SK-N-MC (cell line): ENCODE measurements around the gene RBM19.

Experiments
- DNase-seq: peaks from one replicate; pipeline ENCODE4 v3.0.0-alpha.2; 2011; ENCODE audit warnings: low read depth, low spot score
- H3K27ac ChIP-seq: fragments of 200-600 bp; sonication (generic); 2 replicates; pipeline ENCODE4 v1.5.1; 2016; ENCODE audit warnings: mixed run types
- H3K36me3 ChIP-seq: fragments of 200-600 bp; sonication (generic); 2 replicates; pipeline ENCODE4 v1.6.1; 2017; ENCODE audit warnings: antibody characterized with exemption, low read length, mixed read lengths; ENCODE audit not compliant: insufficient read depth
- H3K4me3 ChIP-seq: fragments of 200-600 bp; sonication (generic); 2 replicates; pipeline ENCODE4 v1.5.1; 2016
- H3K9ac ChIP-seq: fragments of 200-600 bp; sonication (generic); 2 replicates; pipeline ENCODE4 v1.8.0; 2017; ENCODE audit warnings: mixed run types, mixed read lengths; ENCODE audit not compliant: insufficient read length
- H3K9me3 ChIP-seq: fragments of 200-600 bp; sonication (generic); 2 replicates; pipeline ENCODE4 v1.6.1; 2017; ENCODE audit warnings: low read depth, mild to moderate bottlenecking, antibody characterized with exemption, low read length, moderate library complexity, mixed read lengths
- EZH2 ChIP-seq: fragments of 200-600 bp; sonication (generic); IDR thresholded peaks from one replicate; pipeline ENCODE4 v1.6.1; 2017; ENCODE audit warnings: antibody characterized with exemption
- FOXP2 ChIP-seq: optimal IDR thresholded peaks from 2 replicates; pipeline ENCODE3; 2011; ENCODE audit warnings: mild to moderate bottlenecking, moderate library complexity; ENCODE audit not compliant: insufficient read depth; ENCODE audit errors: extremely low read length, control extremely low read depth
- POLR2AphosphoS5 ChIP-seq: IDR thresholded peaks from 2 replicates; pipeline ENCODE4 v1.6.1; 2012; ENCODE audit warnings: mild to moderate bottlenecking, low read depth, low read length, borderline replicate concordance

Gene RBM19

GRCh38 chr12:113823816-113824215 is 142.3 kb downstream of the RBM19 start:
- no peak for DNase-seq
- Histone ChIP-seq H3K4me3 (no peak overlapping the region), H3K36me3 (no peaks in the 10 kb centered on the region), H3K9me3 (no peaks in the 10 kb centered on the region), H3K9ac (no peak overlapping the region), H3K27ac (no peak overlapping the region)
- TF ChIP-seq POLR2AphosphoS5 (no peak), EZH2 (no peak), FOXP2 (no peak)

GRCh38 chr12:113823016-113823415 is 143.1 kb downstream of the RBM19 start:
- Histone ChIP-seq H3K36me3 (no peaks in the 10 kb centered on the region), H3K4me3 (no peak overlapping the region), H3K9ac (no peak overlapping the region), H3K9me3 (no peaks in the 10 kb centered on the region), H3K27ac (no peak overlapping the region)
- no peak for TF ChIP-seq POLR2AphosphoS5
- TF ChIP-seq FOXP2 = no peak
- TF ChIP-seq EZH2 = no peak
- no peak for DNase-seq

GRCh38 chr12:113820842-113821241 is 145.3 kb downstream of the RBM19 start:
- DNase-seq = no peak
- no peak overlapping the region for H3K4me3 ChIP-seq
- no peak for TF ChIP-seq POLR2AphosphoS5
- no peak for TF ChIP-seq FOXP2
- TF ChIP-seq EZH2 = no peak
- no peaks in the 10 kb centered on the region for H3K36me3 ChIP-seq
- no peaks in the 10 kb centered on the region for H3K9me3 ChIP-seq
- H3K27ac ChIP-seq = no peak overlapping the region
- H3K9ac ChIP-seq = no peak overlapping the region

- H3K4me3 ChIP-seq = no peak overlapping the region
- H3K9me3 ChIP-seq = no peaks in the 10 kb centered on the region
- no peak for DNase-seq
- TF ChIP-seq EZH2 = no peak
- TF ChIP-seq FOXP2 = no peak
- TF ChIP-seq POLR2AphosphoS5 = no peak
- no peak overlapping the region for H3K9ac ChIP-seq
- H3K36me3 ChIP-seq = no peaks in the 10 kb centered on the region
- no peak overlapping the region for H3K27ac ChIP-seq
These were observed 145.8 kb downstream of the RBM19 start for GRCh38 chr12:113820309-113820708.

- Histone ChIP-seq H3K27ac (no peak overlapping the region), H3K4me3 (no peak overlapping the region), H3K9me3 (no peaks in the 10 kb centered on the region), H3K9ac (no peak overlapping the region), H3K36me3 (no peaks in the 10 kb centered on the region)
- no peak for DNase-seq
- TF ChIP-seq FOXP2 (no peak), POLR2AphosphoS5 (no peak), EZH2 (no peak)
These were observed 146.6 kb downstream of the RBM19 start for GRCh38 chr12:113819495-113819894.

GRCh38 chr12:113818833-113819232 is 147.3 kb downstream of the RBM19 start:
- Histone ChIP-seq H3K9ac (no peak overlapping the region), H3K36me3 (no peaks in the 10 kb centered on the region), H3K4me3 (no peak overlapping the region), H3K27ac (no peak overlapping the region), H3K9me3 (no peaks in the 10 kb centered on the region)
- no peak for TF ChIP-seq POLR2AphosphoS5
- no peak for TF ChIP-seq FOXP2
- TF ChIP-seq EZH2 = no peak
- no peak for DNase-seq

GRCh38 chr12:113818283-113818682 is 147.8 kb downstream of the RBM19 start:
- no peaks in the 10 kb centered on the region for H3K36me3 ChIP-seq
- no peak for DNase-seq
- no peaks in the 10 kb centered on the region for H3K9me3 ChIP-seq
- no peak overlapping the region for H3K9ac ChIP-seq
- H3K27ac ChIP-seq = no peak overlapping the region
- H3K4me3 ChIP-seq = no peak overlapping the region
- TF ChIP-seq EZH2 (no peak), POLR2AphosphoS5 (no peak)

GRCh38 chr12:113816866-113817265 is 149.3 kb downstream of the RBM19 start:
- Histone ChIP-seq H3K9me3 (no peaks in the 10 kb centered on the region), H3K9ac (no peak overlapping the region), H3K4me3 (no peak overlapping the region), H3K27ac (no peak overlapping the region), H3K36me3 (no peaks in the 10 kb centered on the region)
- TF ChIP-seq EZH2 (no peak), FOXP2 (no peak), POLR2AphosphoS5 (no peak)
- no peak for DNase-seq

- H3K9me3 ChIP-seq = no peaks in the 10 kb centered on the region
- H3K27ac ChIP-seq = no peak overlapping the region
- DNase-seq = no peak
- no peak overlapping the region for H3K4me3 ChIP-seq
- H3K9ac ChIP-seq = no peak overlapping the region
- TF ChIP-seq FOXP2 (no peak), EZH2 (no peak)
- no peaks in the 10 kb centered on the region for H3K36me3 ChIP-seq
These were observed 151.1 kb downstream of the RBM19 start for GRCh38 chr12:113815031-113815430.
